T-helper 9 cell (primary cell): ENCODE measurements around the gene RSPH9.

Source experiments
- DNase-seq: peaks from one replicate; pipeline ENCODE4 v3.0.0-alpha.2; 2020
- total RNA-seq, 2 donors: gene quantifications; one replicate each; lab custom pipeline; 2026; lab: John Stamatoyannopoulos, UW

Gene RSPH9
- total RNA-seq, result 0 to 0.07 reads per million in 2 donors

- DNase-seq, result peak; percentile 52
Measured at GRCh38 chr6:43644940-43645612, at the start of gene RSPH9. RSPH9 (plus strand) TSS chr6:43645036; CDS start chr6:43645099, 63 bp downstream.

GRCh38 chr6:43600595-43600994 lies 44.2 kb upstream of the RSPH9 start:
- no peak for DNase-seq

GRCh38 chr6:43604174-43604573 lies 40.7 kb upstream of the RSPH9 start:
- DNase-seq, result no peak

GRCh38 chr6:43606019-43606418 lies 38.8 kb upstream of the RSPH9 start:
- DNase-seq, result no peak

GRCh38 chr6:43608310-43608763 lies 36.5 kb upstream of the RSPH9 start:
- peak; percentile 48 for DNase-seq

GRCh38 chr6:43608807-43609206 lies 36.0 kb upstream of the RSPH9 start:
- DNase-seq, result no peak

GRCh38 chr6:43609402-43609801 lies 35.4 kb upstream of the RSPH9 start:
- no peak for DNase-seq

- no peak for DNase-seq
Measured at GRCh38 chr6:43610431-43610830, 34.4 kb upstream of the RSPH9 start.

- no peak for DNase-seq
Measured at GRCh38 chr6:43613721-43614395, 31.0 kb upstream of the RSPH9 start.

GRCh38 chr6:43614396-43614730 lies 30.5 kb upstream of the RSPH9 start:
- no peak for DNase-seq

GRCh38 chr6:43616725-43617472 lies 27.9 kb upstream of the RSPH9 start:
- no peak for DNase-seq

- no peak for DNase-seq
Measured at GRCh38 chr6:43621078-43621835, 23.6 kb upstream of the RSPH9 start.

GRCh38 chr6:43621836-43622180 lies 23.0 kb upstream of the RSPH9 start:
- DNase-seq, result no peak

GRCh38 chr6:43622541-43622940 lies 22.3 kb upstream of the RSPH9 start:
- no peak for DNase-seq

- no peak for DNase-seq
Measured at GRCh38 chr6:43623880-43624785, 20.7 kb upstream of the RSPH9 start.

- no peak for DNase-seq
Measured at GRCh38 chr6:43624786-43625288, 20.0 kb upstream of the RSPH9 start.

- no peak for DNase-seq
Measured at GRCh38 chr6:43625393-43625992, 19.3 kb upstream of the RSPH9 start.

GRCh38 chr6:43627008-43627825 lies 17.6 kb upstream of the RSPH9 start:
- DNase-seq, result no peak

GRCh38 chr6:43628393-43629103 lies 16.3 kb upstream of the RSPH9 start:
- peak; percentile 21 for DNase-seq

GRCh38 chr6:43629104-43629504 lies 15.7 kb upstream of the RSPH9 start, which contains the start of gene GTPBP2:
GTPBP2 (minus strand) TSS chr6:43629264; CDS start chr6:43629162, 102 bp downstream.
- peak; percentile 91 for DNase-seq
